Stimulated activated naive CD8-positive, alpha-beta T cell treated with anti-CD3 and anti-CD28 coated beads, Interleukin-15, amount 100 ng/mL, for 72 hours (primary cell): Measurements from ENCODE around the gene HTR1E.
"Not testable (repeated sequence)": the region's sequence is repeated elsewhere in the genome, so short reads cannot be mapped to it uniquely, and the experiment has no call there.

Experiments used
- ATAC-seq: fragments of 150-1000 bp; cut with Tn5 transposase; 2 replicates; pipeline ENCODE4 v1.10.0; 2021; ENCODE audit warnings: mild to moderate bottlenecking, moderate library complexity
- DNase-seq, 2 donors: peaks; one replicate each; pipeline ENCODE4 v3.0.0; 2021 to 2022
- H3K27ac Mint-ChIP-seq, 2 donors: one replicate each; pipeline ENCODE4 v1.8.0; 2022; ENCODE audit warnings: mild to moderate bottlenecking in 2 of 2, mixed read lengths in 2 of 2, moderate library complexity in 2 of 2
- H3K27me3 Mint-ChIP-seq: one replicate; pipeline ENCODE4 v1.8.0; 2022; ENCODE audit warnings: mixed read lengths
- H3K4me1 Mint-ChIP-seq: one replicate; pipeline ENCODE4 v1.8.0; 2022; ENCODE audit warnings: mild to moderate bottlenecking, mixed read lengths
- H3K4me3 Mint-ChIP-seq, 2 donors: one replicate each; pipeline ENCODE4 v1.8.0; 2022; ENCODE audit warnings: mild to moderate bottlenecking in 2 of 2, mixed read lengths in 2 of 2, moderate library complexity in 1 of 2
- H3K9me3 Mint-ChIP-seq, 2 donors: one replicate each; pipeline ENCODE4 v1.8.0; 2022; ENCODE audit warnings: mixed read lengths in 2 of 2

The HTR1E gene

GRCh38 chr6:86937219-86938079, at the start of gene HTR1E:
Gene HTR1E, plus strand, starts transcription at chr6:86937528. Its CDS starts 77,807 bp downstream, at chr6:87015335.
- Mint-ChIP-seq H3K4me3 (no peak within 1 kb of the TSS), H3K27ac (no peak within 1 kb of the TSS), H3K4me1 (peaks cover 10% of the 10 kb centered on the region), H3K27me3 (peaks cover 69% of the 10 kb centered on the region), H3K9me3 (no peaks in the 10 kb centered on the region)
- ATAC-seq (peak; percentile 75), DNase-seq (peak in 1 of 2 donors; percentile 12)

- DNase-seq: no peak
- Mint-ChIP-seq H3K4me1 (no peaks in the 10 kb centered on the region), H3K27me3 (no peaks in the 10 kb centered on the region), H3K27ac (no peak overlapping the region), H3K4me3 (no peak overlapping the region), H3K9me3 (peaks cover 7 to 12% of the 10 kb centered on the region in 2 donors)
- no peak for ATAC-seq
These were observed 49.0 kb upstream of the HTR1E start for GRCh38 chr6:86888301-86888700.

- not testable (repeated sequence) for DNase-seq, H3K4me1 Mint-ChIP-seq, ATAC-seq, H3K27ac Mint-ChIP-seq, H3K27me3 Mint-ChIP-seq, H3K4me3 Mint-ChIP-seq
- peaks cover 0 to 23% of the 10 kb centered on the region in 2 donors for H3K9me3 Mint-ChIP-seq
These were observed 40.1 kb upstream of the HTR1E start for GRCh38 chr6:86897265-86897664.

- no peak for ATAC-seq
- Mint-ChIP-seq H3K4me3 (no peak overlapping the region), H3K9me3 (no peaks in the 10 kb centered on the region), H3K27ac (no peak overlapping the region), H3K27me3 (no peaks in the 10 kb centered on the region), H3K4me1 (no peaks in the 10 kb centered on the region)
- no peak for DNase-seq
These were observed 23.5 kb upstream of the HTR1E start for GRCh38 chr6:86913795-86914194.

GRCh38 chr6:86916393-86916792, 20.9 kb upstream of the HTR1E start:
- H3K27me3 Mint-ChIP-seq: no peaks in the 10 kb centered on the region
- DNase-seq (no peak), ATAC-seq (no peak)
- H3K4me3 Mint-ChIP-seq: no peak overlapping the region
- no peaks in the 10 kb centered on the region for H3K4me1 Mint-ChIP-seq
- H3K27ac Mint-ChIP-seq: no peak overlapping the region
- no peaks in the 10 kb centered on the region for H3K9me3 Mint-ChIP-seq

- not testable (repeated sequence) for ATAC-seq, DNase-seq, H3K9me3 Mint-ChIP-seq, H3K27me3 Mint-ChIP-seq, H3K27ac Mint-ChIP-seq, H3K4me1 Mint-ChIP-seq, H3K4me3 Mint-ChIP-seq
These were observed 10.2 kb upstream of the HTR1E start for GRCh38 chr6:86927138-86927537.

- H3K9me3 Mint-ChIP-seq, H3K27ac Mint-ChIP-seq: not testable (repeated sequence)
These were observed 9.5 kb upstream of the HTR1E start for GRCh38 chr6:86927859-86928258.

GRCh38 chr6:86934365-86934764, 3.0 kb upstream of the HTR1E start:
- peaks cover 10% of the 10 kb centered on the region for H3K4me1 Mint-ChIP-seq
- peaks cover 43% of the 10 kb centered on the region for H3K27me3 Mint-ChIP-seq
- ATAC-seq (no peak), DNase-seq (no peak)
- no peaks in the 10 kb centered on the region for H3K9me3 Mint-ChIP-seq
- H3K27ac Mint-ChIP-seq: no peak overlapping the region
- no peak overlapping the region for H3K4me3 Mint-ChIP-seq

More at GRCh38 chr6:86927859-86928258, 9.5 kb upstream of the HTR1E start:
- not testable (repeated sequence) for DNase-seq, H3K4me1 Mint-ChIP-seq, H3K4me3 Mint-ChIP-seq, H3K27me3 Mint-ChIP-seq, ATAC-seq

GRCh38 chr6:86936834-86937218, 502 bp upstream of the HTR1E start:
- H3K27me3 Mint-ChIP-seq: peaks cover 67% of the 10 kb centered on the region
- no peak overlapping the region for H3K4me3 Mint-ChIP-seq
- ATAC-seq (peak; percentile 33), DNase-seq (peak in 1 of 2 donors; percentile 9)
- H3K4me1 Mint-ChIP-seq: peaks cover 10% of the 10 kb centered on the region
- no peak overlapping the region for H3K27ac Mint-ChIP-seq
- H3K9me3 Mint-ChIP-seq: no peaks in the 10 kb centered on the region

GRCh38 chr6:86938814-86939213, 1.5 kb downstream of the HTR1E start:
- Mint-ChIP-seq H3K4me1 (peaks cover 10% of the 10 kb centered on the region), H3K27me3 (peaks cover 69% of the 10 kb centered on the region), H3K9me3 (no peaks in the 10 kb centered on the region), H3K4me3 (no peak overlapping the region), H3K27ac (no peak overlapping the region)
- DNase-seq: no peak
- ATAC-seq: no peak

- DNase-seq (no peak), ATAC-seq (no peak)
- Mint-ChIP-seq H3K4me1 (peaks cover 10% of the 10 kb centered on the region), H3K9me3 (no peaks in the 10 kb centered on the region), H3K27ac (no peak overlapping the region), H3K4me3 (no peak overlapping the region), H3K27me3 (peaks cover 54% of the 10 kb centered on the region)
These were observed 4.1 kb downstream of the HTR1E start for GRCh38 chr6:86941461-86941860.

- ATAC-seq (no peak), DNase-seq (no peak)
- Mint-ChIP-seq H3K4me3 (no peak overlapping the region), H3K27ac (no peak overlapping the region), H3K4me1 (no peaks in the 10 kb centered on the region), H3K9me3 (no peaks in the 10 kb centered on the region), H3K27me3 (peaks cover 39% of the 10 kb centered on the region)
These were observed 5.6 kb downstream of the HTR1E start for GRCh38 chr6:86942769-86943516.

GRCh38 chr6:86943819-86944407, 6.6 kb downstream of the HTR1E start:
- Mint-ChIP-seq H3K27ac (no peak overlapping the region), H3K4me1 (no peaks in the 10 kb centered on the region)

GRCh38 chr6:86949771-86950170, 12.4 kb downstream of the HTR1E start:
- Mint-ChIP-seq H3K27me3 (no peaks in the 10 kb centered on the region), H3K27ac (no peak overlapping the region), H3K9me3 (no peaks in the 10 kb centered on the region), H3K4me3 (no peak overlapping the region), H3K4me1 (no peaks in the 10 kb centered on the region)
- no peak for ATAC-seq
- DNase-seq: no peak

More at GRCh38 chr6:86943819-86944407, 6.6 kb downstream of the HTR1E start:
- no peak overlapping the region for H3K4me3 Mint-ChIP-seq
- ATAC-seq (no peak), DNase-seq (no peak)
- no peaks in the 10 kb centered on the region for H3K9me3 Mint-ChIP-seq
- H3K27me3 Mint-ChIP-seq: peaks cover 30% of the 10 kb centered on the region

- H3K27me3 Mint-ChIP-seq: no peaks in the 10 kb centered on the region
- ATAC-seq: no peak
- no peak overlapping the region for H3K4me3 Mint-ChIP-seq
- no peaks in the 10 kb centered on the region for H3K4me1 Mint-ChIP-seq
- no peaks in the 10 kb centered on the region for H3K9me3 Mint-ChIP-seq
- H3K27ac Mint-ChIP-seq: no peak overlapping the region
- DNase-seq: no peak
These were observed 15.7 kb downstream of the HTR1E start for GRCh38 chr6:86952991-86953390.

GRCh38 chr6:86959656-86960055, 22.3 kb downstream of the HTR1E start:
- no peaks in the 10 kb centered on the region for H3K27me3 Mint-ChIP-seq
- H3K9me3 Mint-ChIP-seq: no peaks in the 10 kb centered on the region
- ATAC-seq: no peak
- no peak overlapping the region for H3K4me3 Mint-ChIP-seq
- H3K4me1 Mint-ChIP-seq: no peaks in the 10 kb centered on the region
- no peak for DNase-seq
- no peak overlapping the region for H3K27ac Mint-ChIP-seq
